ENCODE data around the gene DIAPH3.

GRCh38 chr13:60201286-60201685 is 37.6 kb upstream of the DIAPH3 start:
- no peak for TF ChIP-seq CTCF (IDR thresholded peaks at IDR 0.05)
- no peak for TF ChIP-seq POLR2A (IDR thresholded peaks at IDR 0.05)
- TF ChIP-seq EP300 (IDR thresholded peaks at IDR 0.05) = no peak
- no peak for TF ChIP-seq POLR2AphosphoS5 (IDR thresholded peaks at IDR 0.05)

All from sigmoid colon (tissue), 4 donors.